SK-N-MC (cell line): ENCODE measurements around the gene ATP6V0B.

ENCODE experiments used
- DNase-seq: peaks from one replicate; pipeline ENCODE4 v3.0.0-alpha.2; 2011; ENCODE audit warnings: low read depth, low spot score
- H3K27ac ChIP-seq: fragments of 200-600 bp; sonication (generic); 2 replicates; pipeline ENCODE4 v1.5.1; 2016; ENCODE audit warnings: mixed run types
- H3K36me3 ChIP-seq: fragments of 200-600 bp; sonication (generic); 2 replicates; pipeline ENCODE4 v1.6.1; 2017; ENCODE audit warnings: antibody characterized with exemption, low read length, mixed read lengths; ENCODE audit not compliant: insufficient read depth
- H3K4me3 ChIP-seq: fragments of 200-600 bp; sonication (generic); 2 replicates; pipeline ENCODE4 v1.5.1; 2016
- H3K9ac ChIP-seq: fragments of 200-600 bp; sonication (generic); 2 replicates; pipeline ENCODE4 v1.8.0; 2017; ENCODE audit warnings: mixed run types, mixed read lengths; ENCODE audit not compliant: insufficient read length
- H3K9me3 ChIP-seq: fragments of 200-600 bp; sonication (generic); 2 replicates; pipeline ENCODE4 v1.6.1; 2017; ENCODE audit warnings: low read depth, mild to moderate bottlenecking, antibody characterized with exemption, low read length, moderate library complexity, mixed read lengths
- EZH2 ChIP-seq: fragments of 200-600 bp; sonication (generic); IDR thresholded peaks from one replicate; pipeline ENCODE4 v1.6.1; 2017; ENCODE audit warnings: antibody characterized with exemption
- FOXP2 ChIP-seq: optimal IDR thresholded peaks from 2 replicates; pipeline ENCODE3; 2011; ENCODE audit warnings: mild to moderate bottlenecking, moderate library complexity; ENCODE audit not compliant: insufficient read depth; ENCODE audit errors: extremely low read length, control extremely low read depth
- POLR2AphosphoS5 ChIP-seq: IDR thresholded peaks from 2 replicates; pipeline ENCODE4 v1.6.1; 2012; ENCODE audit warnings: mild to moderate bottlenecking, low read depth, low read length, borderline replicate concordance

ATP6V0B gene

GRCh38 chr1:43951021-43951985 lies 23.5 kb upstream of the ATP6V0B start:
- DNase-seq = no peak
- no peak overlapping the region for H3K4me3 ChIP-seq
- peaks cover 10% of the 10 kb centered on the region for H3K36me3 ChIP-seq
- H3K9me3 ChIP-seq = no peaks in the 10 kb centered on the region
- TF ChIP-seq POLR2AphosphoS5 (no peak; the same call in 1 of the 2 replicates), EZH2 (no peak), FOXP2 (no peak)
- H3K9ac ChIP-seq = no peak overlapping the region
- H3K27ac ChIP-seq = no peak overlapping the region

DNA sequence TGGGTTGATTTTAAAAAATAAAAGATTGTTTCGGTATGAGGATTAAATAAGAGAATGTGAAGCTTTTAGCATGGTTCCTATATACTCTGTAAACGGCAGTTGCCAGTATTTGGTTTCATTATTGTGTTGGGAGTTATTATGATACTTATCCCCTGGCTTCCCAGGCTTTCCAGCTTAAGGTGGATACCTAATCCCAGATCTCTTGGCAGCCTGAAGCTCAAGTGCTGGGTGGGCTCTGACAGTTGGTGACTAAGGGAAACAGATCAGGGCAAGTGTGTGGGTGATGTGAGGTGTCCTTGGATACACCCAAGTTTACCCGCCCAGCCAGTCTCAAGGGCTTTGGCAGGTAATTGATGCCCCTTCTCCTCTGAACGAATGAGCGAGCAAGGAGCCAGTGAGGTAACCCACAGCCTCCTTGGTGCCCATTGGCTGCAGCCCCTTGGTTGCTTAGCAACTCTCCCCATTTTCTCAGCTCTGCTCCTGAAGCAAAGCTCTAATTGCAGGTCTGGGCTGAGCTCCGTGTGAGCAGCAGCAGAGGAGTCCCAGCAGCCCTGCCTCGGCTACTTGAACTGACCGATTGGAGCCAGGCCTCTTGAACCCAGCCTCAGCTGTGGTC lies 21.9 kb upstream of the ATP6V0B start:
- DNase-seq = no peak
- H3K4me3 ChIP-seq = no peak overlapping the region
- no peak overlapping the region for H3K27ac ChIP-seq
- no peak for TF ChIP-seq FOXP2
- H3K9ac ChIP-seq = no peak overlapping the region
- no peaks in the 10 kb centered on the region for H3K9me3 ChIP-seq
- peaks cover 10% of the 10 kb centered on the region for H3K36me3 ChIP-seq

- Histone ChIP-seq H3K27ac (no peak overlapping the region), H3K9ac (no peak overlapping the region), H3K9me3 (no peaks in the 10 kb centered on the region), H3K36me3 (peaks cover 10% of the 10 kb centered on the region), H3K4me3 (no peak overlapping the region)
- TF ChIP-seq EZH2 (no peak), POLR2AphosphoS5 (no peak), FOXP2 (no peak)
- DNase-seq = no peak
Observed at GRCh38 chr1:43953361-43953760, 21.4 kb upstream of the ATP6V0B start.

DNA sequence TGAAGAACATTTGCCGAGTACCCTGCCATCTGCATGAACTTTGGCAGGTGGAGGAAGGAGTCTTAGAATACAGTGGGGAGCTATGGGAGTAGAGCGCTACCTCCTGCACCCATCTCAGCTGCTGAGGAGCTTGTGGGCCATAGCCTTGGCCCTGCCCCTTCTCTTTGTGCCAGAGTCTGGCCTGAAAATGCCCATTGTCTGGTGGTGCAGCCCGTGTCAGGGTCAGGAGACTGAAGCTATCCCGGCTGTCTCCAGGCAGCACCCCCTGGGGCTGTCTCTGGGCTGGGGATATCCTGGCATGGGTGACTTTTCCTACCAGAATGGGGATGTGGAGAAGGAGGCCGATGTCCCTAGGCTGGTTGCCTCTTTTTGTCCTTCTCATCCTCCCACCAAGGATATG lies 20.7 kb upstream of the ATP6V0B start:
- Histone ChIP-seq H3K36me3 (peaks cover 10% of the 10 kb centered on the region), H3K9ac (no peak overlapping the region), H3K4me3 (no peak overlapping the region), H3K27ac (no peak overlapping the region), H3K9me3 (no peaks in the 10 kb centered on the region)
- TF ChIP-seq POLR2AphosphoS5 (no peak), FOXP2 (no peak), EZH2 (no peak)
- DNase-seq = no peak

- no peaks in the 10 kb centered on the region for H3K9me3 ChIP-seq
- H3K4me3 ChIP-seq = no peak overlapping the region
- DNase-seq = no peak
- TF ChIP-seq EZH2 (no peak), POLR2AphosphoS5 (no peak), FOXP2 (no peak)
- H3K9ac ChIP-seq = no peak overlapping the region
- H3K36me3 ChIP-seq = no peaks in the 10 kb centered on the region; the same call in 1 of the 2 replicates
- H3K27ac ChIP-seq = no peak overlapping the region
Observed at GRCh38 chr1:43956234-43956633, 18.5 kb upstream of the ATP6V0B start.

DNA sequence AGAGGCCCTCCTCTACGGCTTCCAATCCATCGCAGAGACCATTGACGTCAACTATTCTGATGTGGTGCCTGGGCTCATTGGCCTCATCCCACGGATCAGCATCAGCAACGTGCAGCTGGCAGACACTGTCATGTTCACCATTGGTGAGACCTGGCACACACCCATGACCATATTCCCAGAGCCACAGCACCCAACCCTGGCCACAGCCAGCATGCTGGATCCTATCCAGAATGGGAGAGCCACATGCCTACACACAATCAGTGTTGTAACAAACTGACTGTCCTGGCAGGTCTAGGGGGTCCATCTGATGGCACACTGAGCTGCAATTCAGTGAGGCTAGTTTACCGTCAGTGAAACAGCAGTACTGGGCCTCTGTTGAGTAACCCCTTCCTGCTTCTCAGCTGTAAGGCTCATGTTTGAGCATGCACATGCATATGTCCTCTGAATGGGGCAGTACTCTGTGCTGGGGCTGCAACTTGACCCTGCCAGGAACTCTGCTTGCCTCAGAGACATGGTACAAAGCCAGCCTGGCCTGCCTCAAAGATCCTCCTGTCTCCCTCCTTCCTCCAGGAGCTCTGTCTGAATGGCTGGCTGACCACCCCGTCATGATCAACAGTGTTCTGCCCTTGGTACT lies 17.2 kb upstream of the ATP6V0B start:
- DNase-seq = no peak
- TF ChIP-seq FOXP2 = no peak
- TF ChIP-seq EZH2 = no peak
- H3K27ac ChIP-seq = no peak overlapping the region
- no peaks in the 10 kb centered on the region for H3K9me3 ChIP-seq
- no peak overlapping the region for H3K4me3 ChIP-seq
- no peak overlapping the region for H3K9ac ChIP-seq
- no peaks in the 10 kb centered on the region; the same call in 1 of the 2 replicates for H3K36me3 ChIP-seq

- TF ChIP-seq EZH2 (no peak), POLR2AphosphoS5 (no peak), FOXP2 (no peak)
- DNase-seq = no peak
- Histone ChIP-seq H3K36me3 (no peaks in the 10 kb centered on the region; the same call in 1 of the 2 replicates), H3K9me3 (no peaks in the 10 kb centered on the region), H3K4me3 (no peak overlapping the region), H3K9ac (no peak overlapping the region), H3K27ac (no peak overlapping the region)
Observed at GRCh38 chr1:43958351-43959255, 16.2 kb upstream of the ATP6V0B start.
